HS-5 (cell line): ENCODE results near the gene TMUB2.

Experiments used
- DNase-seq: peaks from one replicate; pipeline ENCODE4 v3.0.0-alpha.2; 2012; ENCODE audit warnings: low read depth

TMUB2 gene

DNA sequence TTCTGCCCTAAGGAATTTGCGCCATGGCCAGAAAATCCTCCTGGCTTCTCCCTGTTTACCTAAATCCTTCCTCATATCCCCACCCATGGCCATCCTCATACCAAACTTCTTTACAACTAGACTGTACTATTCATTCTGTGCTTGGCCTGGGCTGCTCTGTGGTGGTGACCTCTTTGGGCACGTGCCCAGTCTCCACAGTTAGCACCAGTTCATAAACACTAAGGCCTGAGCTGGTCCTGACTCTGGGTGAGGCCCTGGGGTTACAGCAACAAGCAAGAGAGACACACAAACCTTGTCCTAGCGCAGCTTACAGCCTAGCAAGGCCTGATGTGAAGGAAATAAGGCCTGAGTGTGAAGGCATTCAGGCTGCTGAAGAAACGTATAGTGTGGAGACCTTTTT, 16.0 kb downstream of the TMUB2 start:
- DNase-seq = no peak

DNA sequence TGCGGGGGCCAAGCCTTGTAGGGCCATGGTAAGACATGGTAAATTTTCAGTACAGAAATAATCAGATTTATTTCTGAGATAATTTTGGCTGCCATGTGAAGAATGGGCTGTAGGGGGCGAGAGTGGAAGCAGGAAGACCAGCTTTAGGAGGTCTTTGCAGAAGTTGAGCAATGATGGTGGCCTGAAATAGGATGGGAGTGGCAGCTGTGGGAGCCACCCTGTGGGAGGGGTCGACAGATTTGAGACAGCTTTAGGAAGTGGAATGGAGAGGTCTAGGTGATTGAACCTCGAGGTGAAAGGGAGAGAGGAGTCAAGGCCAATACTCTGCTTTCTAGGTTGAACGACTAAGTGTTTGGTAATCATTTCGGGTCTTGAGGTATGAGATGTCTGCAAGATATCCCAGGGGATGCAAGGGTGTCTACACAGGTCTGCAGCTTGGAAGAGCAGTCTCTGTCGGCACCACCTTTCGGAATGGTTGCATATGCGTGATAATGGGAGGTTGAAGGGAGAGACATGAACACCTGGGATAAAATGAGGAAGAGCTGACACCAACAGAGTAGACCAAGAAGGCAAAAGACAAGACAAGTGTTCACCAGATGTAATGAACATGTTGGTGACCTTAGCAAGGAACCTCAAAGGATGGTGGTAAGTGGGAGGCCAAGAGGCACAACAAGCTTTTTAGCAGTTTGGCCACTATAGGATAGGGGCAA, 17.1 kb downstream of the TMUB2 start:
- DNase-seq = no peak

DNA sequence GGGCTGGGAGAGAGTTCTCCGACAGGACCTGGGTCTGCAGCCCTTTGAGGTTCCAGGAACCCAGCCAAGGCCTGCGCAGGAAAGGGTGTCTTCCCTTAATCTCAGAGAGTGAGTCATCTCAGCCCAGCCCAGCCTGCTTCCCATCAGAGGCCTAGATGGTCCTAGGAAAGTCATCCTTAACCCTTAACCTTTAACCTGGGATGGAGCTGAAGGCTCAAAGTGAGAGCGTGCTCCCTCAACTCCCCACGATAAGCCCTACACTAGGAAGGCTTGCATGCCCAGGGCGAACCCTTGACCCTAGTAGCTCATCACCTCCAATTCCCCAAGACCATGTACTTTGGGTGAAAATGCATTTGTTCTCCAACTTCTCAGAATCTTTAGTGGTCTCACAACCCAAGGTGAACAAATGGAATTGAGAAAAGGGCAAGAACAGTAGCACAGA, 17.7 kb downstream of the TMUB2 start:
- no peak for DNase-seq

DNA sequence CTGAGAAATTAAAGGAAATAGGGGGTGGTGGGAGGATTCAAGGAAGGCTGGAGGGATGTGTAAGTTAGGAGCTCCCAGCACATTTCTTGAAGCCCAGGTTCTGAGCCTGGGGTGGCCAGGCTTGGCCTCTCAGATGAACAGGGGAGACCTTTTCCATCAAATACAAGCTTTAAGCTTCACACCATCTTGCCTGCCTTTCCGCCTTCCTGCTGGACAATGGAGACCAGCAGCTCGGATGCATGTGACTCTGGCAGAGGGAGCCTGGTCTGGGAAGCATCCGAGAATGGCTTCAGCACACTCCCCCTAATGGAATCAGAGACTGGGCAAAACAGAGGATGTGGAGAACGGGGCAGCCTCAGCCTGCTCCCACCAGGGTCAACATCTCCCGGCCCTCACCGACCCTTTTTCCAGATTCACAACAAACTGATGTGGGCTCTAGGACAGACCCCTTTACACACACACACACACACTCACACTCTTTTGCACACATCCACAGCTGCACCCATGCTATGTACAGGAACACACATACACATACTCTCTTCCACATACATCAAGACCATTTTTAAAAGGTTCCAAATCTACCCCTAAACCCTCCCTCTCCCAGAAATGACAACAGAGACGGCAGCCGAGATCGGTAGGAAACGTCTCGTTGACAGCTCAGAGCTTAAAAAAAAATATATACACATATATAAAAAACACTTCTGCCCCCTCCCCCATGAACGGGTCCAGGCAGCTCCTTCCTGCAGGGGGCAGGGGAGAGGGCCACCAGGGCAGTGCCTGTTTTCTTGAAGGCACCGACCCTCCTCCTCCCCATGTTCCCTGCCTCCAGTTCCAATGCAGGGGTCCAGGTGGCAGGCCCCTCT, 19.4 kb downstream of the TMUB2 start:
- DNase-seq = no peak

DNA sequence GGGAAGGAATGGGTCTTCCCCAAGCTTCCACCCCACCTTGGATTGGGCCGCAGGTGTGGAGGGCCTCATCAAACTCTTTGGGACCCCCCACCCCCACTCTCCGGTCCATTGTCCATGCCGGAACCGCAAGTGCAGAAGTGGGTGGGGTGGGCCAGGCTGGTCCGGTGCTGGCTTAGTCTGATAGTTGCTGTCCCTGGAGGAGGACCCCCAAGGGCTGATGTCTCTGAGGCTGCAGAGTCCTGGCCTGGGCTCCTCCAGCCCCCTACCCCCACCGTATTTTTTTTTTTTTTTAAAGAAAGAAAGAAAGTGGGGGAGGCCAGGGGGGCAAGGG, 20.0 kb downstream of the TMUB2 start:
- DNase-seq = no peak

DNA sequence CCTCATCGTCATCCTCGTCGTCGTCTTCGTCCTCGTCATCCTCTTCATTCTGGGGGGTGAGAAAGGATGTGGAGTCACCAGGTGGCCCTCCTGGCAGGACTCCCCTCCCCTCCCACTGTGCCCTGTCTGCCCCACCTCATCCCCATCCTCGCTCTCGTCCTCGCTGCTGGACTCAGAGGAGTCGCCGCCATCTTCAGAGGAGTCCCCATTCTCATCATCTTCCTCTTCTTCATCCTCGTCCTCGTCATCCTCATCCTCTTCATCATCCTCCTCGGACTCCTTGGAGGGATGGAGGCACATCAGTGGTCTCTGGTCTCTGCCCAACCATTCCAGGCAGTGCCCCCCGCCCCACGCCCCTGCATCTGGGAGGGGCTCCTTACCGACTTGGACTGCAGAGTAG, 20.5 kb downstream of the TMUB2 start:
- no peak for DNase-seq

DNA sequence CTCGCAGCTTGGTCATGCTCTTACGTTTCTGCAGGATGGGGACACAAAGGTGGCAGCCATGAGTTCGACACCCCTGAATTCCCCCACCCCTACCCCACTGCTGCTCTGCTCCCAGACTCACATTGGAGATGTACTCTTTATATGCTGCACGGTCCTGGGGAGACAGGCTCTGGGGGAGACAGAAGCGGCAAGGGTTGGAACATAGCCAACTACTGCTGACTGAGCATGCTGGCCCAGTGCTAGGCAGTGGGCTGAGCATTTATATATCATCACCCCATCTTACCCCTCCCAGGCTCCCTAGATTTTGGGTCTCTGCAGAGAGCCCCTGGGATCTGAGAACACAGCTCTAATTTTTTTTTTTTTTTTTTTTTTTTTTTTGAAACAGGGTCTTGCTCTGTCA, 21.0 kb downstream of the TMUB2 start:
- no peak for DNase-seq

DNA sequence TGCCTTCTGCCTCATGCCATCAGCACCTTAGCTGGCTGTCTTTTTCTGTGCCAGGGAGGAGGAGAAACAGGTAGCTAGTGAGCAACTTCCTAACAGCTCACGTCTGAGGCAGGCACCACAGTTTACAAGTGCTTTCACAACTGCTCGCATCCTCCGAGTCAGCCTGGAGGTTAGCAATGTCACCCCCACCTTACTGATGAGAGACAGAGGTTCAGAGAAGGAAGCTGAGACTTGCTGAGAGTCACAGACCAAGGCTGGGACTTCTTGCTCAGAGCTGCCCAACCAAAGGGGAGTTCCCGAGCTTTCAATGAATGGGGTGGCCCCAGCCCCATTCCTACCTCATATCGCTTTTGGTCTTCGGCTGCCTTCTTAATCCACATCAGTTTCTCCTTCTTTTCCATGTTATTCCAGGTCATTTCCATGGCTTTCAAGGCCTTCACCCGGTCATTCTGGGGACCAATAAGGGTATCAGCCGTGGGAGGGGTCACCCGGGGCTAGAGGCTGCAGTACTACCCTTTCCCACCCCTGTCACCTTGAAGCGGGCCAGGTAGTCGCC, 23.1 kb downstream of the TMUB2 start:
- DNase-seq = no peak

DNA sequence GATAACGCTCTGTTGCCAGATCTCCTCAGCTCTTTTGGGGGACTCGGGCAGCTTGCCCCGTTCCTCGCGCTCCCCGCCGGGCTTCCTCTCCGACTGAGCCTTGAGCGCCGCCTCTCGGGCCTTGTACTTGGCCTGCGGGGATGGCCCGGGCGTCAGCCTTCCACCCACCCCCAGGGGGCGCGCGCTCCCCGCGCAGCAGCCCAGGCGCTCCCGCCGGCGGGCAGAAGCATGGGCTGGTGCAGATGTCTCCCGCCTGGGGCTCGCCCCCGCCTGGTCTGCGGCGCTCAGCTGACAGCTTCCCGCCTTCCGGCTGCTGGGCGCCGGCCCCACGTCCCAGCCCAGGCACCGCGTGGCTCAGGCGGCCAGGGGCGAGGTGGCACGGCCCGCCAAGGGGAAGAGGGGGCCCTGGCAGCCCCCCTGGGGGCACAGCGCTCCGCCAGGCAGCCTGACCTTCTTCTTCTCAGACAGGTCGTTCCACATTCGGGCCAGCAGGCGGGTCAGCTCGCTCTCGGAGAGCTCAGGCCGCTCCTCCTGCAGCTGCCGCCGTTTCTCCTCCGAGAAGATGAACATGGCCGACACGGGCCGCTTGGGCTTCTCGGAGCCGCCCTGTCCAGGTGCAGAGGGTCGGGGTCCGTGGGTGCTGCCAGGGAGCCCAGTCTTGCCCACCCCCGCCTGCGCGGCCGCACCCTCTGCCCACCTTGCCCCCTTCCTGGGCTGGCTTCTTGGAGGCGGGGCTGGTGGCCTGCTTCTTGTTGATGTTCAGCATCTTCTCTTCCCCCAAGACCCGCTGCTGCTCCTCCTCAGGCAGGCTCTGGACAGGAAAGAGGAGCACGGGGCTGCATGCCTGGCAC, 23.8 kb downstream of the TMUB2 start:
- no peak for DNase-seq

DNA sequence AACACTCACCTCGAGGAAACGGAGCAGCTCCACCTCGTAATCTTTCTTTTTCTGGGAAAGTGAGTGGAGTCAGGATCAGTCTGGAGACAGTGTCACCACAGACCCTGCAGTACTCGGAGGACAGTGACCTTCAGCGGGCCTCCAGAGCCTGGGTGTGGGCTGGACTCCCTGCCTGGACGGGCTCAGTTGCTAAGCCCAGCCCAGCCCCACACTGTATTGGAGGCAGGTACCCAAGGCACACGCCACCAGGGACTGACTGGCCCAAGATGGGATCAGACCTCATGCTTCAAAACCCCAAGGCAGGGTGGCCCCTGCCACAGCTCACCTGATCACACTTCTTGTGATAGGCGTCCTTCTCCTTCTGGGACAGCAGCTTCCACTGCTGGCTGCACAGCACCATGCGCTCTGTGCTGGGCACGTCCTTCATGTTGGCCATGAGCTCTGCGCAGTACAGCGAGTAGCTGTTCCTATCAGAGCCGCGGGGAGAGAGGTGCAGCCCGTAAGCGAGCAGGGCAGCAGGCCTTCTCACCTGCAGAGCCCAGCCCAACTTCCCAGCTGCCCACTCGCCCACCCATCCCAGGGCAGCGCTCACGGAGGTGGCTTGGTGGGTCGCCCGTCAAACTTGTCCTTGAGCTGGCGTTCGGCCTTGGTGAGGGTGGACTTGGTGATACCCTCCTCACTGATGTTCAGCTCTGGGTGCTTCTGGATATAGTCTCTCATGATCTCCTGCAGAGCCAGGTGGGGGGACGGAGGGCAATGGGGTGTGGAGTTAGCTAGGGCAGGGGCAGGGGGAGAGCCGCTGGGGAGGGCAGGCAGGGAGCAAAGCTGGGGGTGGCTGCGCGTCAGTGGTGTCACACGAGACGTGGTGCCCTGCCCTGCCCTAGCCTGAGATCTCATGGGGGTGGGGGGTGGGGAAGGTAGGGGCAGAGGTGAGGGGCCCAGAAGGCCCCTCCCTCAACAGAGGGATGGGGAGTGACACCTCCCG, 24.8 kb downstream of the TMUB2 start:
- no peak for DNase-seq

DNA sequence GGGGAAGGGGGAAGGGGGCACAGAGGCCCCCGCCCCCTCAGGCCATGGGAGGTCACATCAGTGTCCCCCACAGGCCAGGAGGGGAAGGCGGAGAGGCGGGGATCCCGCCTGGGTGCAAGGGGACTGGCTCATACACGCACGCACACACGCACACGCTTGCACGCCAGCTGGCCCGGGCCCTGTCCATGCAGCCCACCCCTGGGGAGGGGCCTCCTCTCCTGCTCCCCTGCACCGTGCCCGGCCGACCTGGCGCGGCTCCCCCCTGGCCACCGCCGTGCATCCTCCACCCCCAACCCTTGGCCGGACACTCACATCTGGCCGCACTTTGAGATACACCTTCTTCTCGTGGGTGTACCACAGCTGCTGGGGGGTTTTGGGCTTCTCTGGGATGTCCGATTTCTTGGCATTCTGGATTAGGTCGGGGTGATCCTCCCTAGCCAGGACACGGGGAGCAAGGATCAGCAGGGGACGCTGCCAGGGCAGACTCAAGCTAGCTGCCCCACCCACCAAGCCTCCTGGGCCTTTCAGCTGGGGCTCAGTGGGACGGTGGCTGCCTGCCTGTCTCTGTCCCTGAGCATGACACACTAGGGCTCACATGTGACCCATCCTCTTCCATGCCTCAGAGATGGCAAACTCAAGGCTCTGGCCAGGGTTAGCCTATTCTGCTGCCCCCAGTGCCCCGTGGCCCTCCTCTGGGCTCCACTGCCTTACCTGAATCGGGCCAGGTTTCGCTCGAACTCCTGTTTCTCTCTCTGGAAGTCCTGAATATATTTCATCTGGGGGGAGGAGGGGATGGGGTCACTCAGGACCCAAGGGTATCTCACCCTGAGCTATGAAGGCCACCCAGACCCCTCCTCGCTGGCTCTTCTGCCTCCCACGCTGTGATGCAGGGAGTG, 26.0 kb downstream of the TMUB2 start:
- DNase-seq = no peak

DNA sequence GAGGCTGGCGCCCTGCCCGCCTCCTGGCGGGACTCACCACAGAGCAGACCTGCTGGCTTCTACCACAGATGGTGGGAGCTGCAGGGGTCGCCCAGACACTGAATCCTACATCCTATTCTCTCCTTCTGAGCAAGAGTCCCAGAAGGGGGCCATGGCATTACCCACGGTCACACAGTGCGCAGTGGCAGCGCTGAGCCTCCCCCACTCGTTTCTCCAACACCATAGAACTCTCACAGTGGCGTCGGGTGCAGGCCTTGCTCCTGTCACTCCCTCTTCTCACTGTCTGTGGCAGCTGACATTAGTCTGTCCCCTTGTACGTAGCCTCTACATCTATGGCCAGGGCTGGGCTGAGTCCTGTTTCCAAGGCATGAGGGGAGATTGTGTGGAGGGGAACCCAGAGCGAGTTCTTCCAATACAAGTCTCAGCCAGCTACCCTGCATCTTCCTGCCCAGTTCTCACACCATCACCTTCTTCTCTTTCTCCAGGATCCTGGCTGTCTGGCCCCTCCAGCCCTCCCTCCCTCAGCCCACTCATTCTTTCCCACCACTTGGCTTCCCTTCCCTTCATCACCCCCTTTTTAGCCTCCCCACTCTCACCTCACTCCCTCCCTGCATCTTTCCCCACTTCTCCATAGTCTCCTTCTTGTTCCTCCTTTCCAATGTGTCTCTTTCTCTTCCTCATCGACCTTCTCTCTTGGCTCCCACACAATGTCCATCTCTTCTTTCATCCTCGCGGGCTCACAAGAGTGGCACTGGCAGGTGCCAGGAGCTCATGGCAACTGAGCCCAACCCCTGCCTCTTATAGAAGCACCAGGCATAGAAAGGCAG, 26.8 kb downstream of the TMUB2 start:
- DNase-seq = no peak

DNA sequence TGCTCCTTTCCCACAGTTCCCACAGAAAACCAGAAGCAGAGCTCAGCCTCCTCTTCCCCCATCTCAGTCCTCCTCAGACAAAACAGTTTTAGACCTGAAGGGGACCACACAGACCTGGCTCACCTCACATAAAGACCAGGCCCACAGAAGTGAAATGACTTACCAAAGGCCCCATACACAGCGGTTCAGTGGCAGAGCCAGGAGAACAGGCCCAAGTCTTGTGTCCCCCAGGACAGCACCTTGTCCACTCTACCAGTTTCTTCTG, 27.4 kb downstream of the TMUB2 start:
- no peak for DNase-seq

DNA sequence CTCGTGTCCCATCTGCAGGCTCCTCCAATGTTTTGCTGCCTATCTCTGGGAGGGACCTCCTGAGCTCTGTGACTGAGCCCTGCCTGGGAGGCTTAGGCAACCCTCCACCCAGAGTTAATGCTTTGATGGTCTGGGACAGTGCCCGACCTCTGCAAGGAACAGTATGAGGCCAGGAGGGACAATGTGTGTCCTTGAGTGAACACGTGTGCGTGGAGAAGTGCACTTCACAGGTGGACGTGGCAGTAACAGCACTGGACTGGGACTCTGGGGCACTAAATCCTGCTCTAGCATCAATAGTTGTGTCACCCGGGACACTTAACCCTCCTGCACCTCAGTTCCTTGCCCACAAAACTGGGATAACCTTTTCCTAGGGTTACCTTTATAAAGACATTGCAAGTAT, 28.1 kb downstream of the TMUB2 start:
- no peak for DNase-seq

DNA sequence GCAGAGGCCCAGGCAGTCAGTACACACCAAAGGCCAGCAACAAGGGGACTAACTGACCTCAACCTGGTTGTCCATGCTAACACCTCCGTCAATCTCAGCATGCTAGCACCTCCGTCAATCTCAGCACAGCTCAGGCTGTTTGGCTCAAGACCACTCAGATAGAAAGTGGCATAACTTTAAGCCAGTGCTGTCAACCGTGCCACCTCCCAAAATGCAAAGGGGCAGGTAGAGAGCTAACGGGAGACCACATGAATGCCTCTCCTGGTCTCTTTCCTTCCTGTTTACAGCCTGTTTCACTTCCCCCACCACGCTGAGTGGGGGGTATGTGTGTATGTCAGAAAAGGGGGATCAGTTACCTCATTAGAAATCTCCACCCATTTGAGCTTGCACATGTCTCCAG, 29.4 kb downstream of the TMUB2 start:
- no peak for DNase-seq

DNA sequence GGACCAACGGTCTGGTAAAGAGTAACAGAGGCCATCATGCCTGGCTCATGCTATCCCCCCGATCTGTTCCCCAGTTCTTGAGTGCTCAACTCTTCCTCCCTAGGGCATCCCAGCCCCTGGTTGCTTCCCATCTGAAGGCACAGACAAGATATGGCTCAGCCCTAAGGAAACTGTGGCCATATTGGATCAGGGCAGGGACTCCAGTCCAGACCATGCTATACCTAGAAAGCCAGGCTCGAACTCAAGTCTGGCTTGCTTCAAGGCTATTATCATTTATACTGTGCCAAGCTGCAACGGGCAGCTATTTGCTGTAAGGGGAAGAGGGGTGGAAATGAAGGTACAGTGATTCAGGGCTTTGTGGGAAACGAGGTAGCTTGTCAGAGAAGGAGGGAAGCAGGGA, 29.9 kb downstream of the TMUB2 start:
- no peak for DNase-seq

DNA sequence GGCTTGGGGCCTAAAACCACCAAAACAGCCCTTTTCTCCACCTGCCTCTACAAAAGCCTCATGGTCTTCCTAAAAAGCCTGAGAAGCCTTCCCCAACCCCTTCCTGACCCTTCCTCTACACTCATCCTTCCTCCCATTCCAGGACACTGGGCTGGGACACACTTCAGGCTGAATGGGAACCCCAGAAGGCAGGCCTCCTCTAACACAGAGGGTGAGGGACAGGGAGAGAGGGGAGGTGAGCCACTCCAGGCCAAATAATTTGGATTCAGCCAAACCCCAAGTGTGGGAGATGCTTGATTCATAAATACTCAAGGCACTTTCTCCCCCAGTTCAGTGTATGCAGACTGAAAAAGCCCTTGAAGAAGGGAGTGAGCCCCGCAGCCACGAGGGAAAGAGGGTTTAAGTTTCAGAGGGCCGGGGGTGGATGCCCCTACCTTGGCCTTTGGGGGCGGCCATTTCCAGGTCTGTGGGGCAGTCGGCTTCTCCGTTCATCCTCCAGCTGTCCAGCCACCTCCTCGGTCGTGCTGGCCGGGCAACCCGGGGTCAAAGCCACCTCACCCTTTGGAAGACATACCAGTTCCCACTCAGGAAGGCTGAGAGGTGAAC, 31.1 kb downstream of the TMUB2 start:
- DNase-seq = no peak

DNA sequence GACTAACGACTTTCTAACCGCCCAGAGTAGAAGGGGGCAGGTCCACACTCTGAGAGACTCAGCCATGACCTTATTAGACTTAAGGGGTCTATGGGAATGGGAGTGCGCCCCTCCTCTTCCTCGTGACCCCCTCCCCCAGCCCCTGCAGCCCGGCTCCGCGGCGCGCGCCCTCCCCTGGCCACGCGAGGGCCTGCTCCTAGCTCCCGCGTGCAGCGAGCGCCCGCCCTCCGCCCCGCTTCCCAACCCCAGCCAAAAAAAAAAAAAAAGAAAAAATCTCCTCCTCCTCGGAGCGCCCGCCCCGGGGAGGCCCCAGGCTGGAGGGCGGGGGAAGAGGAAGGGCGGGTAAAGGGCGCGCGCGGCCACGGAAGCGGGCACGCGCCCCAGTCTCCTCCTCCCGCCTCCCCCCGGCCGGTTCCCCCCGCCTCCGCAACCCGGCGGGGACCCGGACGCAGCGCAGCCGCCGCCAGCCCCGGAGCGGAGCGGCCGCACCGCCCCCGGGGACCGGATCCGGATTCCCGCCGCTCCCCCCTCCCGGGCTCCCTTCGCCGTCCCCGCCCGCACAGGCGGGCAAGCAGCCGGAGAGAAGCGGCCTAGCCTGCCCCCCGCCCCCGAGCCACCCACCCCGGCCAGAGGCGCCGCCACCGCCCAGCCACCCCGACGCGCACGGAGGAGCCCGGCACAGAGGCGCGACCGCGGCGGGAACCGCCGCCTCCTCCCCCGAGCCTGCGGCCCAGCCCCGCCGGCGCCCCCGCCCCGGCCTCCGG, 31.8 kb downstream of the TMUB2 start:
- no peak for DNase-seq
